Spleen (tissue), 11 donors: ENCODE results near the gene ERVFRD-1. TPM values are rescaled to one million over a fixed set of nuclear protein-coding genes. Genes with fewer than 3 reads are reported as not detected.

Source experiments
- DNase-seq: peaks from one replicate; pipeline ENCODE4 v3.0.0-alpha.2; 2020
- H3K27ac ChIP-seq, 8 donors: fragments of 200-600 bp; sonication (generic) in 7 of 8; 1 replicate in 4 of 8; 2 replicates in 4 of 8; pipeline versions ENCODE4 v1.5.0 to v1.8.0; 2016 to 2021; ENCODE audit warnings: inconsistent platforms in 4 of 8, mild to moderate bottlenecking in 4 of 8, moderate library complexity in 1 of 8
- H3K27me3 ChIP-seq, 7 donors: fragments of 200-600 bp; sonication (generic) in 6 of 7; replicated peaks in 1 of 7; 1 replicate in 4 of 7; 2 replicates in 3 of 7; pipeline versions ENCODE4 v1.5.0 to v1.8.0; 2016 to 2021; ENCODE audit warnings: inconsistent platforms in 3 of 7, mild to moderate bottlenecking in 1 of 7
- H3K36me3 ChIP-seq, 6 donors: fragments of 200-600 bp; sonication (generic) in 5 of 6; 1 replicate in 4 of 6; 2 replicates in 2 of 6; pipeline versions ENCODE4 v1.5.0 to v1.8.0; 2016 to 2021; ENCODE audit warnings: inconsistent platforms in 2 of 6
- H3K4me1 ChIP-seq, 6 donors: fragments of 200-600 bp; sonication (generic) in 5 of 6; 1 replicate in 3 of 6; 2 replicates in 3 of 6; pipeline versions ENCODE4 v1.5.0 to v1.8.0; 2016 to 2021; ENCODE audit warnings: inconsistent platforms in 3 of 6
- H3K4me3 ChIP-seq, 8 donors: fragments of 200-600 bp; sonication (generic) in 7 of 8; 1 replicate in 4 of 8; 2 replicates in 4 of 8; pipeline versions ENCODE4 v1.5.0 to v1.8.0; 2016 to 2021; ENCODE audit warnings: inconsistent platforms in 4 of 8, mild to moderate bottlenecking in 4 of 8, moderate library complexity in 2 of 8
- H3K9me3 ChIP-seq, 8 donors: fragments of 200-600 bp; sonication (generic) in 7 of 8; 1 replicate in 4 of 8; 2 replicates in 4 of 8; pipeline versions ENCODE4 v1.5.0 to v1.8.0; 2016 to 2021; ENCODE audit warnings: inconsistent platforms in 4 of 8
- CTCF ChIP-seq, 11 experiments: fragments of 200-600 bp in 7 of 11; fragments of 450-650 bp in 4 of 11; sonication (generic) in 4 of 11; IDR thresholded peaks in 8 of 11; conservative IDR thresholded peaks in 3 of 11; 1 replicate in 7 of 11; 2 replicates in 4 of 11; pipeline versions ENCODE4 v1.4.0 to v1.8.0; 2016 to 2021; ENCODE audit warnings: antibody characterized with exemption in 11 of 11, inconsistent platforms in 4 of 11, mild to moderate bottlenecking in 1 of 11
- POLR2A ChIP-seq, 3 donors: fragments of 450-650 bp; IDR thresholded peaks; one replicate each; pipeline ENCODE4 v1.5.1; 2017; ENCODE audit warnings: antibody characterized with exemption in 3 of 3, mild to moderate bottlenecking in 1 of 3
- POLR2AphosphoS5 ChIP-seq, 3 donors: sonication (generic); formaldehyde crosslinking; IDR thresholded peaks; one replicate each; pipeline ENCODE4 v1.5.1; 2017; ENCODE audit warnings: antibody characterized with exemption in 3 of 3
- WGBS, 5 donors: extraction: QIAGEN DNeasy Blood & Tissue Kit in 3 of 5; methylation state at CpG; one replicate each; pipeline versions ENCODE4 v1.1.5 to v1.1.7; 2013 to 2018; 5-methylcytosine and 5-hydroxymethylcytosine counted together
- intact Hi-C: fragments of 100-400 bp; cut with DNase I; formaldehyde crosslinking; loops from one replicate; pipeline ENCODE4 v1.15.0; 2023; ENCODE audit warnings: low total_unique reads
- polyA plus RNA-seq, 3 donors: library from polyadenylated mRNA; stranded (reverse); fragments of 200-250 nt; gene quantifications; one replicate each; pipeline ENCODE4 v1.2.1, GENCODE V29; 2013
- total RNA-seq, 7 donors: library from RNA; depleted of rRNA in 3 of 7; stranded (reverse); fragments of >200 nt in 3 of 7; fragmentation: NEBNext Ultra II Directional in 4 of 7; extraction: Animal tissue kit (Norgen Biotek cat#: 25700) in 4 of 7; gene quantifications; one replicate each; pipeline versions ENCODE4 v1.1.0 to v1.2.1, GENCODE V29; 2016 to 2021
- donor health status: healthy with polysubstance abuse.
- donor health status: DM: no; HTN: no; CAD: no; lungs with moderate emphysema.
- donor health status: DM: no; HTN: no; CAD: no.
- donor health status: Bipolar disorder and iron deficiency.
- donor health status: healthy.
- donor health status: DM: no; HTN: no; CAD: no.
- donor health status: DM: yes; HTN: yes; CAD: no.

The ERVFRD-1 gene
- total and polyA plus RNA-seq, 10 donors: 0.17 to 0.28 TPM; not detected in 8

GRCh38 chr6:11083956-11084355 lies 27.6 kb downstream of the ERVFRD-1 start:
- Histone ChIP-seq H3K27ac (no peak overlapping the region), H3K4me1 (no peaks in the 10 kb centered on the region), H3K4me3 (no peak overlapping the region), H3K36me3 (no peaks in the 10 kb centered on the region), H3K27me3 (no peaks in the 10 kb centered on the region), H3K9me3 (no peaks in the 10 kb centered on the region)
- TF ChIP-seq POLR2AphosphoS5 (IDR thresholded peaks at IDR 0.05) (no peak), CTCF (IDR thresholded peaks at IDR 0.05 in 8 of 11, conservative IDR thresholded peaks at IDR 0.05 in 3 of 11) (no peak), POLR2A (IDR thresholded peaks at IDR 0.05) (no peak)
- DNase-seq: no peak
- WGBS, 5 donors: 80 to 95% (median 88%) methylated on average over 5 of the region's 5 CpGs
- intact Hi-C loops: no loop called here

- H3K27ac ChIP-seq: no peak overlapping the region
- TF ChIP-seq POLR2A (IDR thresholded peaks at IDR 0.05) (no peak), POLR2AphosphoS5 (IDR thresholded peaks at IDR 0.05) (no peak), CTCF (IDR thresholded peaks at IDR 0.05 in 8 of 11, conservative IDR thresholded peaks at IDR 0.05 in 3 of 11) (no peak)
- intact Hi-C loops: no loop called here
- H3K4me1 ChIP-seq: no peaks in the 10 kb centered on the region
- no peaks in the 10 kb centered on the region for H3K36me3 ChIP-seq
- WGBS, 5 donors: 75 to 89% (median 81%) methylated on average over 4 of the region's 4 CpGs
- no peak overlapping the region for H3K4me3 ChIP-seq
- H3K9me3 ChIP-seq: no peaks in the 10 kb centered on the region
- H3K27me3 ChIP-seq: no peaks in the 10 kb centered on the region
- no peak for DNase-seq
Observed at GRCh38 chr6:11083491-11083890, 28.0 kb downstream of the ERVFRD-1 start.

- Histone ChIP-seq H3K4me3 (no peak overlapping the region), H3K27ac (no peak overlapping the region), H3K9me3 (no peaks in the 10 kb centered on the region), H3K27me3 (no peaks in the 10 kb centered on the region), H3K4me1 (no peaks in the 10 kb centered on the region), H3K36me3 (no peaks in the 10 kb centered on the region)
- WGBS, 5 donors: 57 to 84% (median 73%) methylated on average over 3 of the region's 3 CpGs
- no peak for DNase-seq
- TF ChIP-seq CTCF (IDR thresholded peaks at IDR 0.05 in 8 of 11, conservative IDR thresholded peaks at IDR 0.05 in 3 of 11): no peak
- no peak for TF ChIP-seq POLR2AphosphoS5 (IDR thresholded peaks at IDR 0.05)
- no peak for TF ChIP-seq POLR2A (IDR thresholded peaks at IDR 0.05)
- intact Hi-C loops: no loop called here
Observed at GRCh38 chr6:11080296-11080695, 31.2 kb downstream of the ERVFRD-1 start.

- no peak for DNase-seq
- Histone ChIP-seq H3K4me3 (no peak overlapping the region), H3K4me1 (no peaks in the 10 kb centered on the region), H3K27ac (no peak overlapping the region), H3K27me3 (no peaks in the 10 kb centered on the region), H3K36me3 (no peaks in the 10 kb centered on the region), H3K9me3 (no peaks in the 10 kb centered on the region)
- intact Hi-C loops: no loop called here
- TF ChIP-seq POLR2A (IDR thresholded peaks at IDR 0.05) (no peak), POLR2AphosphoS5 (IDR thresholded peaks at IDR 0.05) (no peak), CTCF (IDR thresholded peaks at IDR 0.05 in 8 of 11, conservative IDR thresholded peaks at IDR 0.05 in 3 of 11) (no peak)
- 90 to 95% (median 91%) methylated on average over 4 of the region's 4 CpGs for WGBS, 5 donors
Observed at GRCh38 chr6:11078266-11078665, 33.3 kb downstream of the ERVFRD-1 start.
